ENCODE data around the gene SELPLG.
"Not testable (repeated sequence)": the region's sequence is repeated elsewhere in the genome, so short reads cannot be mapped to it uniquely, and the experiment has no call there.

The SELPLG gene

DNA sequence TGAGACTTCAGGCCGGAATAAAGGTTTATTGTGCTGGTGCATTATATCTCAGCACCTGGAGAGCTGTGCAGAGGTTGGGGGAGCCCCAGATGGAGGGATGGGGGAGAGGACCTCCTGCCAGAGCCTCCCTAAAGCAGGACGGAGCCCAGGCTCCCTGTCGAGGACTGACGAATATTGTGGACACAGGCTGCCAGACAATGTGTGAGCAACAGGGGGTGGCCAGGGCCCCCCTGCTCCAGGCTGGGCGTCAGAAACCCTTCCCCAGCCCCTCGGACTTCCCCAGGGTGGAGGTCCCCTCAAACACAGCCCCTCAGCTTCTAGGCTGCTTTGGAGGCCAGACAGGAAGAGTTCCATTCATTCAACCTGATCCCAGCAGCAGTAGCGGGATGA is 43.9 kb downstream of the SELPLG start:
- no peak for DNase-seq (ENCODE audit: low read depth)

DNA sequence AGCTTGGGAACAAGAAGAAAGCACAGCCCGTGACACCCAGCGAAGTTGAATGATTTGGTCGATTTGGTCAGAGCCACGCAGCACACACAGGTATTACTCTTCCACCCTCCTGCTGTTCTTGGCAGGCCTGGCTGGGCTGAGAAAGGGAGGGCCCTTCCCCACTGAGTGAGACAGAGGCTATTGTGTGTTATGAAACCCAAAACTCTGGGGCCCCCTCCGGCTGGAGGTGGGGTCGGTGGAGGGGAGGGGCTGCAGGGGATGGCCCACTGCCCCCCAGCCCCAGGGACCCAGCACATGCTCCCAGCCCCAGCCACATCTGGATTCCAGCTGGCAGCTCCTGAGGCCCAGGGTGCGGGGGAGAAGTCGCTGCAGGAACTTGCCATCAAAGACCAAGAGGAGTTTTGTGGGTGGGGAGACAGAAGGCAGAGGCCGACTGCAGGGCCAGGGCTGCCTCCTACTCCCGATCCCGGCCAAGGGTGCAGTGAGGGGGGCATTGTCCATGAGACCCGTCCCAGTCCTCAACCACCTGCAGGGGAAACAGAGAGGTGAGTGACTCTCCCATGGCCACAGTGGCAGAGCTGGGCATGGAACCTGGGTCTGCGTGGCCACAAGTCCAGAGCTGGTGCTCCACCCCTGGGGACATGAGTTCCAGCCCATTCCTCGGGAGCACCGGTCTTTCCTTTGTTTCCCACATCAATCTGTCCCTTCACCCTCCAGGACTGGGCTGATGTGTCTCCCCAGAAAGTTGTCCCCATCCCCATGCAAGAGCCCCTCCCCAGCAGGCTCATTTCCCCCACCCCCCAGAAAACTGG is 44.5 kb downstream of the SELPLG start:
- no peak for DNase-seq (ENCODE audit: low read depth)

DNA sequence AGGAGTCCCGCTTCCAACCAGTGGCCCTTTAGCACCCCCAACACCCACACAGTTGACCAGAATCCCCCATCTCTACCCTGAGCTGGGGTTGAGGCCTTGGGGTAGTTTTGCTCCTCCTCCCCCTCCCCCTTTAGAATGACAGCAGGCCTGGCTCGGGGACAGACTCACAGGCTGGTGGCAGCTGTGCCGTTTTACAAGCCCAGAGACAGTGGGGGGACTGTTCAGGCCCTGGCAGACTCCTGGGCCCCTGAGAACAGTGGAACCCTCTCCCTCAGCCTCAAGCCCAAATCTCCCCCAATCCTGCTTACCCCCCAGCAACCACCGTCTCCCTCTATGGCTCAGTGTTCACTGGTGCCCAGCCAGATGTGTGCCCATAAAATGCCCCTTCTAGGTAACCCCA is 45.9 kb downstream of the SELPLG start:
- DNase-seq (ENCODE audit: low read depth): no peak

DNA sequence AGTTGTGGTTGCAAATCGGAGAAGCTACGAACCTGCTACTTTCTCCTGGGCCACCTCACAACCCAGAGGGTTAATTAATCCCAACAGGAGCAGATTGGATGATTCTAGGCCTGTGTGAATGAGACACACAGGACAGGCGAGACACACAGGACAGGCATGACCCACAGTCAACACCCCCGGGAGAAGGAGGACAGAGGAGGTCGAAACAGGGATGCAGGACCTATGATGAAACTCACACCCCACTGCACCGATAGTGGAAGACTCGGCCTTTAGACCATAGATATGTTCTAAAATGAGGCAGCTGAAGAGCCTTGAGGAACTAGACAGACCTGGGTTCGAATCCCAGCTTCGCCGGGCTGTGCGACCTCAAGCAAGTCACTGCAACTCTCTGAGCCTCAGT is 47.4 kb downstream of the SELPLG start:
- no peak for DNase-seq (ENCODE audit: low read depth)

DNA sequence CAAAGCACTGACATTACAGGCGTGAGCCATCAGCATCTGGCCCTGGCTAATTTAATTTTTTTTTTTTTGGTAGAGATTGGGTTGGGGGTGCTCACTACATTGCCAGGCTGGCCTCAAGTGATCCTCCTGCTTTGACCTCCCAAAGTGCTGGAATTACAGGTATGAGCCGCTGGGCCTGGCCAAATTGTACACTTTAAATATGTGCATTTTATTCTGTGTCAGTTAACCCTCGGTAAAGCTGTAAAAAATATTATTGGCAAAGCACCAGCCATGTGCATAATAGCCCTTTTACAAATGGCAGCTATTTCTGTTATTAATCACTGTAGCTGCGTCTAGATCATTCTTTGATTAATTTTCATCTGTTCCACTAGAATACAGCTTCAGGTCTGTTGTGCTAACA is 47.8 kb downstream of the SELPLG start:
- DNase-seq (ENCODE audit: low read depth): no peak

DNA sequence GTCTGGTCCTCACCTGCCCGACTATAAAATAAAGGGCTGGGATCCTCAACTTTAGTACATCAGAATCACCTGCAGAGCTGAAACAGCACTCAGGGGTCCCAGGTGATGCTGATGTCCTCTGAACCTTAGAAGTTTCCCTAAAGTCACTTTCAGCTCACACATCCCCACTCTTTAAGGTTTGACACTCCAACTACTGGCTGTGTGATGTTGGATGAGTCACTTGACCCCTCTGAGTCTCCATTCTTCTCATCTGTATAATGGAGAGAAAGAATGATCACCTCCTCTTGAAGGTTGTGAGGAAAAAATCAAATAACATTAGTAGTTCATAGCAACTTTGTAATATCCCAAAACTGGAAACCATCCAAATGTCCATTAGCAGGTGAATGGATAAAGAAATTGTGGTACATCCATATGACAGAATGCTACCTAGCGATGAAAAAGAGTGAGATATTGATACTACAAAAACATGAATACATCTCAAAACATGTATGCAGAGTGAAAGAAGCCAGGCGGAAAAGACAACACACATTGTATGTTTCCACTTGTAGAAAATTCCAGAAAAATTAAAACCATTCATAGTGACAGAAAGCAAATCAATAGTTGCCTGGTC is 49.1 kb downstream of the SELPLG start:
- DNase-seq (ENCODE audit: low read depth): no peak

DNA sequence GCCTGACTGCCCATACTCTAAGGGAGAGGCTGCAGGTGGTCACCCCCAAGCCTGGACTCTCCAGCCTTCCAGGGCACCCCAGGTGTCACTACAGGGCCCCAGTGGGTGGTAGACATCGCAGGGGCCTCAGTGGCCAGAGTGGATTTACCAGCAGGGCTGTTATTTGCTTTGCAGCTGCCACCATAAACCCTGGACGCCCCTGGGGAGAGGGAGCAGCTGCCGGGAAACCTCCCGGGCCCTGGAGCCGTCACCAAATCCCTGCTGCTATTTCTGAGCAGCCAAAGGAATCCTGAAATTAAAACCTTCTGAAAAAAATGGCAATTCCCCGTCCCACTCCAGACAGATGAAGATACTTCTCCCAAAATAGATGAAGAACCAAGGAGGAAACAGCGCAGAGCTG is 49.7 kb downstream of the SELPLG start:
- no peak for DNase-seq (ENCODE audit: low read depth)

DNA sequence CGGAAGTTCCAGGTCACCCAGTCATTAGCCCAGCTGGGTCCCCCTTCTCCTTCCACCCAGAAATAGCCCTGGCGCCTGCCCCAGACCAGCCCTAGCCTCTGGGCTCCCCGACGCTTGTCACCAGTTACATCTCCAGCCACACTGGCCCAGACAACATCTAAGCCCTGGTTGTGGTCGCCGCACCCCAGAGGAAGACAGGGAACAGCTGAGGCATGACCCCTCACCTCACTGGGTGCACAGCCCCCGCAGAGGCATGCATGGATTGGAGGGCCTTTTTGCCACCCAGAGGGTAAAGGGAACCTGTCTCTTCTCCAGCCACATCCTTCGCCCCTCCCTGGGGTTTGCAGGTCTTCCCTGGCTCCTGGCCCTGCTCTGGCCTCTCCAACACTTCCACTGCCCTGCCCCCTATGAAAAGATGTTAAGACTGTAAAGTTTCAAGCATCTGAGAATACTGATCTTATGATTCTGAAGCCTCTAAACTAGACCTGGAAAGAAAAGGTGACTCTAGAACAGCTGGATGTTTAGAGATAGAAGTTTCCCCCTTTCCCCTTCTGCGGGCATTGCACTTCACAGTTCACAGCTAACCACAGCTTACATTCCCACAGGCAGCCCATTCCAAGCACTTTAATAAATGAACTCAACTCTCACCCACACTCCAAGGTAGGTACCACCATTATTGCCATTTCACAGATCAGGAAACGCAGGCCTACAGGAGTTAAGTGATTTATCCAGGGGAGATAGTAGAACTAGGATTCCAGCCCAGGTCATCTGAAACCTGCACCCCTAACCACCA is 50.5 kb downstream of the SELPLG start:
- DNase-seq (ENCODE audit: low read depth): no peak

DNA sequence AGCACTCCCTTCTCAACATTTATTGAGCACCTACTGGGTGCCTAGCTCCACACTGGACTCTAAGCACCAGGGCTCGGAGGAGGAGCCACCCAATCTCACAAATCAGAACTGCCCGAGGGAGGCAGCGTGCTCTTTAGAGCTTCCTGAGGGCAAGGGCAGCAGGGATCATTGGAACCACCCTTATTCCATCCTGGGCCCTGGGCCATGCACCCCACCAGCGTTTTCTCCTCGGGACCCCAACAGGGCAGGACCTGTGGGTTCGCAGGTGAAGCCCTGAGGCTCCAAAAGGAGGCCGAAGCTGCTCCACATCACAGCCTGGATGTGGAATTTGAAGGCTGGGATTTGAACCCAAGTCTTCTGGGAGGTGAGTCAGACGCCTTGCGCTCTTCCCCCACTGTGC is 51.2 kb downstream of the SELPLG start:
- DNase-seq (ENCODE audit: low read depth): no peak

DNA sequence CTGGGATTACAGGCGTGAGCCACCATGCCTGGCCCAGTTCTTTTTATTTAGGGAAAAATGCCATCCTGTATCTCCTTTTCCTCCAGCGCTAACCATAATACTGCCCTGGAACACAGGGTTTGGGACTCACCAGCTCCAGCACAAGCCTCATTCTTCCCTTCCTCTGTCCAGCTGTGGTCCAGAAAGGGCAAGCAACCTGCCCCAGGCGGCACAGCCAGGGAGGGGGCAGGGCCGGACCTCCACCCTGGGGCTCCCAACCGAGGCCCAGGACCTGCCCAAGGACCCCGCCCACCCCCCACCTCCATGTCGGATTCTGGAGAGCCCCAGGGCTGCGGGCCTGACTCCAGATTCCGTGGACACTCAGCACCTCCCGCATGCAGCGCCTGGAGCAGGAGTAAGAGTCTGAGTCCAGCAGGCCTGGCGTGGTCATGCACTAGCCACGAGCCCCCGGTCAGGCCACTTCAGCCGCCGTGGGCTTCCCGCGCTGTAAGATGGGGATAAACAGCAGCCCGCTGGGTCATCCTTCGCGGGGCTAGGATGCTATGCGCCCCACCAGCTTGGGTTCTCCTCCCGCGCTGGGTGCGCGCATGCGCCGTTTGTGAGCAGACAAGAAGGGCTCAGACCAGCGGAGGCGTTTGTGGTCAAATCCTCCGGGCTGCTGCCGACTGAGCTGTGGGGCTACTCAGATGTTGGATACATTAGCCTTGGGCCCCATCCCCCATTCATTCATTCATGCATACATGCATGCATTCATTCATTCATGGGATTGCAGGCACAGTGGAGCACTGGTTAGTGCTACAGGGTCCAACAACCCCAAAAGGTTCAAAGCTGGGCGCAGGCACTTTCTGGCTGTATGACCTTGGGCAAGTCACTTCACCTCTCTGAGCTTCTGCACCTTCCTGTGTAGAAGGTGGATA is 52.1 kb downstream of the SELPLG start:
- no peak for DNase-seq (ENCODE audit: low read depth)

DNA sequence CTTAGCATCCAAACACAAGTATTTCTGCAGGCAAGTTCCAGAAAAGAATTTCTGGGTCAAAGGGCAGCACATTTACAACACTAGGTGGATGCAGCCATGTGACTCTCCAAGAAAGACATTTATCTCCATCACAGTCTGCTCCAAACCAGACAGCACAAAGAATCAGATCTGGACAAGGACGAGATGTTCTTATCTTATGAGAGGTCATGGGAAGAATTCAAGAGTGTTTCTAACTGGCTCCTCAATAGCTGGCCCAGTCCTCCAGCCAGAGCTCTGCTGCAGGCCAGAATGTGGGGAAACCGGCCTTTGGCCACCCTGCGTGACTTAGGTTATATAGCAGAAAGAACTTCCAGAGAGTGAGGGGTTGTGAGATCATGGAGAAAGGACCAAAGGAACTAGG is 53.2 kb downstream of the SELPLG start:
- DNase-seq (ENCODE audit: low read depth): no peak

DNA sequence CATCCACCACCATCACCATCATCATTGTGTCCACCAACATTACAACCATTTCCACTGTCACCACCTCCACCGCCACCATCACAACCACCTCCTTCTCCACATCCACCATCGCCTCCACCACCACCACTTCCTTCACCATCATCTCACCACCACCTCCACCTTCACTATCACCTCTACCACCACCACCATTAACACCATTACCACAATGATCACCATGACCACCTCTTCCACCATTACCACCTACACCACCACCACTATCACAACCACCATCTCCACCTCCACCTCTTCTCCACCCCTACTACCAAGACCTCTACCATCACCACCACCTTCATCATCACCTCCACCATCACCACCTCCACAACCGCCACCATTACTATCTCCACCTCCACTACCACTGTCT is 54.9 kb downstream of the SELPLG start:
- no peak for DNase-seq (ENCODE audit: low read depth)

DNA sequence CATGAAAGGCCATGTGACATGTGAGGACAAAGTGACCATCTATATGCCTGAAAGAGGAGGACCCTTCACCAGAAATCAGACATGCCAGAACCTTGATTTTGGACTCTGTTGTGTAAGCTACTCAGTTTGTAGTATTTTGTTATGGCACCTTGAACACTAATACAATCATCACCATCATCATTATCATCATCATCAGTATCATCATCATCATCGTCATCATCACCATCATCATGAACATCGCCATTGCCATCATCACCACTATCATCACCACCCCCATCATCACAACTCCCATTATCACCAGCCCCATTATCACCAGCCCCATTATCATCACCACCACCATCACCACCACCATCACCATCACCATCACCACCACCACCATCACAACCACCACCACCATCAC is 55.4 kb downstream of the SELPLG start:
- no peak for DNase-seq (ENCODE audit: low read depth)

DNA sequence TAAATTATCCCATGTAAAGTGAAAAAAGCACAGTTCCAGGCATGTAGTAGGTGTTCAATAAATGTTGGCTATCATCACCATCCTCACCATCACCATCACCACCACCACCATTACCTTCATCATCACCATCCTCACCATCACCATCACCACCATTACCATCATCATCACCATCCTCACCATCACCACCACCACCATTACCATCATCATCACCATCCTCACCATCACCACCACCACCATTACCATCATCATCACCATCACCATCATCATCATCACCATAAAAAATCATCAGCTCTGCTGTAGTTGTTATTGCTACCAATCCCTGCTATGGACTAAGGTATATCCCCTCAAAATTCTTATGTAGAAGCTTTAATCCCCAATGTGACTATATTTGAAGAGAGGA is 56.2 kb downstream of the SELPLG start:
- DNase-seq (ENCODE audit: low read depth): no peak

DNA sequence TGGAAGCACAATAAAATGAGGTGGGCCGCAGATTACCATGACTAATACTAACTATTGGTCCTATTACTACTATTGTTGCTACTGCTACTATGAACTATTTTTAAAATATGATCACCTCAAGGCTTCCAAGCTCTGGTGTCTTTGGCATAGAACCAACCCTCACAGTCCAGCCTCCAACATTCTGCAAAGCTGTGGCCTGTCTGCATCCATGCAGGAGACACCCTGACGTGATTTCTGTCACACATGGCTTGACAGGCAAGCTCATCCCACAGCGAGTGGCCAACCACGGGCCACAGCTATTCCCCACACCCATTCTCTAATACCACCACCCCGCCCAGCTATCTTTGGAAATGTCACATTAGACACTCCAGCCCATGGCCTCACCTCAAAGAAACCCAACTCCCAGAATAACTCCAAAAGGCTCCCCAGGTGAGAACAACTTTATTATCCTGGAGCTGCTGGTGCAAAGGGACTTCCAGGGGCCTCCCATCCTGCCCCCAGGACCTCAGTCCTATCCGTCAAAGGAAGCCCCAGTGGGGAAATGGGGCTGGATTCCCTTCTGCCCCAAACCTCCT is 56.9 kb downstream of the SELPLG start:
- DNase-seq (ENCODE audit: low read depth): no peak

DNA sequence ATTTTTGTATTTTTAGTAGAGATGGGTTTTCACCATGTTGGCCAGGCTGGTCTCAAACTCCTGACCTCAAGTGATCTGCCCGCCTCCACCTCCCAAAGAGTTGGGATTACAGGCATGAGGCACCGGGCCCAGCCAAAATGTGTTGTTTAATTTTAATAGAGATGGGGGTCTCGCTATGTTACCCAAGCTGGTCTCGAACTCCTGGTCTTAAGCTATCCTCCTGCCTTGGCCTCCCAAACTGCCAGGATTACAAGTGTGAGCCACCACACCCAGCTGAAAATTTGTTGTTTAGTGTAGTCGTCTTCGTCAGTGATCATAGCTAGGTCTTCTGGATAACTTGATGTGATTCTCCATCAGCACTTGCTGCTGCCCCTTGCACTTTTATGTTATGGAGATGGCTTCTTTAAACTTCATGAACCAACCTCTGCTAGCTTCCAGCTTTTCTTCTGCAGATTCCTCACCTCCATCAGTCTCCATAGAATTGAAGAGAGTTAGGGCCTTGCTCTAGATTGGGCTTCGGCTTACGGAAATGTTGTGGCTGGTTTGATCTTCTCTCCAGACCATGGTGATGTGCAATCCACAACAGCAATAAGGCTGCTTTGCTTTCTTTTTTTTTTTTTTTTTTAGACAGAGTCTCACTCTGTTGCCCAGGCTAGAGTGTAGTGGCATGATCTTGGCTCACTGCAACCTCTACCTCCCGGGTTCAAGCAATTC is 58.3 kb downstream of the SELPLG start:
- no peak for DNase-seq (ENCODE audit: low read depth)

DNA sequence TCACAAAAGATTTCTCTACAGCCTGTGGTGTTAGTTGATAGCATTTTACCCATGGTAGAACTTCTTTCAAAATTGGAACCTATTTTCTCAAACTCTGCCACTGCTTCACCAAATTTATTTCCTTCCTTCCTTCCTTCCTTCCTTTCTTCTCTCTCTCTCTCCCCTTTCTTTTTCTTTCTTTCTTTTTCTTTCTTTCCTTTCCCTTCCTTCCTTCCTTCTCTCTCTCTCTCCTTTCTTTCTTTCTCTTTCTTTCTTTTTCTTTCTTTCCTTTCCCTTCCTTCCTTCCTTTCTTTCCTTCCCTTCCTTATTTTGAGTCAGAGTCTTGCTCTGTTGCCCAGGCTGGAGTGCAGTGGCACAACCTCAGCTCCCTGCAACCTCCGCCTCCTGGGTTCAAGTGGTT is 59.4 kb downstream of the SELPLG start:
- not testable (repeated sequence) for DNase-seq (ENCODE audit: low read depth)

DNA sequence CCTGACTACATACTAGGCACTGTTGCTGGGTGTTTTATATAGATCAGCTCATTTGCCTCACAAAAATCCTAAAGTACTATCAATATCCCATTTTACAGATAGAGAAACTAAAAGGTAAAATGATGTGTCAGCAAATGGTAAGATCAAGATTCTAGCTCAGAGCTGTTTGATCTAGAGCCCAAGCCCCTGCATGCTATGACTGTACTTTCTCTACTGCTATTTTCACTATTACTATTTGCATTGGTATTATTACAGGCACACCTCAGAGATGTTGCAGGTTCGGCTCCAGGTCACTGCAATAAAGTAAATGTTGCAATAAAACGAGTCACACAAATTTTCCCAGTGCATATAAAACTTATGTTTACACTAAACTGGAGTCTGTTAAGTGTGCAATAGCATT is 60.4 kb downstream of the SELPLG start:
- DNase-seq (ENCODE audit: low read depth): no peak

DNA sequence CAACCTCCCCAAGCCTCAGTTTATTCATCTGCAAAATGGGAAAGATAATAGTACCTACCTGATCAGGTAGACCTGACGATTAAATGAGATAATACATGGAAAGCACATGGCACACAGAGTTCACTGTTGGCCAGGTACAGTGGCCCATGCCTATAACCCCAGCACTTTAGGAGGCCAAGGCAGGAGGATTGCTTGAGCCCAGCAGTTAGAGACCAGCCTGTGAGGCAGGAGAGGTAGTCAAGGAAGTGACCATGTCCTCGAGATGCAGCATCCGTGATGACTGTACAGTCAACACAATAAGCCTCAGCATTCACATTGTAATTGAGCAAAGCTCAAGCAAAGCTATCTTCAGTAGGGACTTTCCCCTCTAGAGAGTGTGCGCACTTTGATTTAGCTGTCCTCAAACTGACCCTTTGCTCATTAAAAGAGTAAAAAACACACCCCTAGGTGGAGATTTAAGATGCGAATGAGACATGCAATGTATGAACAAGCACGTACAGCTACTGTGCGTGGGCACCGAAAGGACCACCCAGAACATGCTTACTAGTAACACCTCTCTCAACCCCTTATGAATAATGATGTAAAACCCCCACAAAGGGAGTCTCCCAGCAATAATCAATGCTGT is 61.4 kb downstream of the SELPLG start:
- no peak for DNase-seq (ENCODE audit: low read depth)

Data from stimulated activated CD8-positive, alpha-beta memory T cell treated with anti-CD3 and anti-CD28 coated beads, Interleukin-4, amount 100 ng/mL, for 24 hours (primary cell).